GM18858 (cell line): ENCODE measurements around the gene CFAP74.

Experiments
- ATAC-seq: cut with Tn5 transposase; IDR thresholded peaks from one replicate; pipeline ENCODE4 v1.9.1; 2021; ENCODE audit not compliant: unreplicated experiment

The CFAP74 gene

GRCh38 chr1:1972976-1973715 is 30.4 kb downstream of the CFAP74 start:
- no peak for ATAC-seq

- ATAC-seq, result no peak
These were observed 31.9 kb downstream of the CFAP74 start for GRCh38 chr1:1971688-1972087.

- ATAC-seq, result no peak
These were observed 32.6 kb downstream of the CFAP74 start for GRCh38 chr1:1971017-1971416.

- no peak for ATAC-seq
These were observed 33.5 kb downstream of the CFAP74 start for GRCh38 chr1:1969953-1970716.

GRCh38 chr1:1969505-1969900 is 34.1 kb downstream of the CFAP74 start:
- no peak for ATAC-seq

- ATAC-seq, result no peak
These were observed 34.6 kb downstream of the CFAP74 start for GRCh38 chr1:1968767-1969504.

- no peak for ATAC-seq
These were observed 35.7 kb downstream of the CFAP74 start for GRCh38 chr1:1967879-1968278.

- no peak for ATAC-seq
These were observed 36.4 kb downstream of the CFAP74 start for GRCh38 chr1:1967151-1967550.

GRCh38 chr1:1966071-1966740 is 37.4 kb downstream of the CFAP74 start:
- no peak for ATAC-seq

GRCh38 chr1:1965546-1965945 is 38.0 kb downstream of the CFAP74 start:
- no peak for ATAC-seq

GRCh38 chr1:1964811-1965210 is 38.8 kb downstream of the CFAP74 start:
- no peak for ATAC-seq

GRCh38 chr1:1963570-1963969 is 40.0 kb downstream of the CFAP74 start:
- ATAC-seq, result no peak

- ATAC-seq, result no peak
These were observed 40.8 kb downstream of the CFAP74 start for GRCh38 chr1:1962752-1963151.

- ATAC-seq, result no peak
These were observed 42.9 kb downstream of the CFAP74 start for GRCh38 chr1:1960480-1961196.

- ATAC-seq, result no peak
These were observed 43.6 kb downstream of the CFAP74 start for GRCh38 chr1:1959840-1960479.

GRCh38 chr1:1959459-1959839 is 44.1 kb downstream of the CFAP74 start:
- ATAC-seq, result no peak

- no peak for ATAC-seq
These were observed 45.5 kb downstream of the CFAP74 start for GRCh38 chr1:1958071-1958541.

- ATAC-seq, result no peak
These were observed 46.0 kb downstream of the CFAP74 start for GRCh38 chr1:1957533-1957961.

GRCh38 chr1:1956586-1957532 is 46.7 kb downstream of the CFAP74 start:
- no peak for ATAC-seq
